Measurements from ENCODE around the gene CBX5. TPM values are rescaled to one million over a fixed set of nuclear protein-coding genes. Genes with fewer than 3 reads are reported as not detected.

CBX5 gene
- total and polyA plus RNA-seq, 12 donors: 13.4 to 53.5 (median 49.1) TPM

- DNase-seq: no peak
- Histone ChIP-seq H3K27me3 (peaks cover 7 to 34% (median 24%) of the 10 kb centered on the region in 7 donors), H3K36me3 (peaks cover 0 to 9% (median 0%) of the 10 kb centered on the region in 9 donors), H3K9me3 (no peaks in the 10 kb centered on the region), H3K27ac (peak overlapping the region in 1 of 10 donors; percentile 76), H3K4me3 (peak overlapping the region in 1 of 10 donors; percentile 49), H3K4me1 (peaks cover 0 to 26% (median 7%) of the 10 kb centered on the region in 9 donors)
- TF ChIP-seq CTCF (IDR thresholded peaks at IDR 0.05): no peak
- WGBS, 2 donors: 65 to 67% methylated on average over 5 of the region's 5 CpGs
- ATAC-seq: no peak
- intact Hi-C loops (cut with DNase I): loop anchor here in 4 of 10 donors (10.0 kb wide), 1 partner anchor 68 kb away; the partner anchor contains the start of gene GPR84 (in 4 of the 4)
Observed at GRCh38 chr12:54296393-54297099, 16.6 kb upstream of the CBX5 start.

GRCh38 chr12:54294953-54295566 is 15.1 kb upstream of the CBX5 start:
- 79 to 82% methylated on average over 9 of the region's 9 CpGs for WGBS, 2 donors
- intact Hi-C loops (cut with DNase I): loop anchor here in 8 of 10 donors (2.0 to 10.0 kb wide), 5 partner anchors 32 to 73 kb away; partner anchors contain the start of genes GPR84 (in 7 of the 8) and COPZ1 (in 1 of the 8)

GRCh38 chr12:54294152-54294952 is 14.4 kb upstream of the CBX5 start:
- ATAC-seq (peak in 7 of 8 donors; percentile 32 to 70 (median 59)), DNase-seq (peak in 1 of 2 donors; percentile 58)
- Histone ChIP-seq H3K4me3 (peak overlapping the region in 1 of 10 donors; percentile 20), H3K36me3 (peaks cover 0 to 14% (median 0%) of the 10 kb centered on the region in 9 donors), H3K27ac (peak overlapping the region in 1 of 10 donors; percentile 38), H3K9me3 (no peaks in the 10 kb centered on the region), H3K27me3 (peaks cover 4 to 13% (median 9%) of the 10 kb centered on the region in 7 donors), H3K4me1 (peaks cover 0 to 8% (median 0%) of the 10 kb centered on the region in 9 donors)
- intact Hi-C loops (cut with DNase I): loop anchor here in 8 of 10 donors (2.0 to 10.0 kb wide), 5 partner anchors 33 to 72 kb away; partner anchors contain the start of genes GPR84 (in 7 of the 8) and COPZ1 (in 1 of the 8)
- 66 to 72% methylated on average over 9 of the region's 9 CpGs for WGBS, 2 donors
- TF ChIP-seq CTCF (IDR thresholded peaks at IDR 0.05): peak in 8 of 9 donors; percentile 10 to 75 (median 63)

More at GRCh38 chr12:54294953-54295566, 15.1 kb upstream of the CBX5 start:
- H3K27me3 ChIP-seq: peaks cover 7 to 20% (median 12%) of the 10 kb centered on the region in 7 donors
- no peaks in the 10 kb centered on the region for H3K9me3 ChIP-seq
- TF ChIP-seq CTCF (IDR thresholded peaks at IDR 0.05): no peak
- H3K27ac ChIP-seq: peak overlapping the region in 1 of 10 donors; percentile 38
- peaks cover 0 to 9% (median 0%) of the 10 kb centered on the region in 9 donors for H3K36me3 ChIP-seq
- H3K4me1 ChIP-seq: peaks cover 0 to 12% (median 0%) of the 10 kb centered on the region in 9 donors
- DNase-seq (no peak), ATAC-seq (peak in 1 of 8 donors; percentile 6)
- peak overlapping the region in 1 of 10 donors; percentile 20 for H3K4me3 ChIP-seq

All from heart right ventricle (tissue), 16 donors.